Epithelial cell of esophagus (primary cell): ENCODE data around the gene TLE4.
"Not testable (repeated sequence)": the region's sequence is repeated elsewhere in the genome, so short reads cannot be mapped to it uniquely, and the experiment has no call there.

Experiments used
- DNase-seq: peaks from one replicate; pipeline ENCODE4 v3.0.0; 2010; ENCODE audit warnings: low read depth
- H3K4me3 ChIP-seq: 2 replicates; pipeline ENCODE4 v1.5.1; 2011; ENCODE audit warnings: mild to moderate bottlenecking, low read length, control low read depth
- CTCF ChIP-seq: IDR thresholded peaks from 2 replicates; pipeline ENCODE4 v1.5.1; 2011; ENCODE audit warnings: low read depth, mild to moderate bottlenecking, low read length, control low read depth, inconsistent platforms; ENCODE audit not compliant: insufficient read depth; ENCODE audit errors: missing control alignments

TLE4 gene

GRCh38 chr9:79633558-79633957, 61.8 kb downstream of the TLE4 start:
- TF ChIP-seq CTCF: no peak
- no peak for DNase-seq
- no peak overlapping the region for H3K4me3 ChIP-seq

- no peak for TF ChIP-seq CTCF
- H3K4me3 ChIP-seq: no peak overlapping the region
- DNase-seq: no peak
Observed at GRCh38 chr9:79637177-79637925, 65.6 kb downstream of the TLE4 start.

GRCh38 chr9:79638806-79639205, 67.0 kb downstream of the TLE4 start:
- no peak for DNase-seq
- H3K4me3 ChIP-seq: no peak overlapping the region

DNA sequence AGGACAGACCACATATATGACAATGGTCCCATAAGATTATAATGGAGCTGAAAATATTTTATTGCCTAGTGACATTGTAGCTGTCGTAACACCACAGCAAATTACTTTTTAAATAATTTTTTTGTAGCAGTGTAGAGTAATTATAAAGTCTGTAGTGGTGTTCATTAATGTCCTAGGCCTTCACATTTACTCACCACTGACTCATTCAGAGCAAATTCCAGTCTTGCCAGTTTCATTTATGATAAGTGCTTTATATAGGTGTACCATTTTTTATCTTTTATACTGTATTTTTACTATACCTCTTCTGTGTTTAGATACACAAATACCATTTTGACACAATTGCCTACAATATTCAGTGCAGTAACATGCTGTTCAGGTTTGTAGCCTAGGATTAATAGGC, 67.6 kb downstream of the TLE4 start:
- H3K4me3 ChIP-seq: no peak overlapping the region
- DNase-seq: peak; percentile 77

More at GRCh38 chr9:79638806-79639205, 67.0 kb downstream of the TLE4 start:
- TF ChIP-seq CTCF: no peak

GRCh38 chr9:79640067-79640466, 68.3 kb downstream of the TLE4 start:
- not testable (repeated sequence) for H3K4me3 ChIP-seq, DNase-seq

More for the DNA sequence above, 67.6 kb downstream of the TLE4 start:
- no peak for TF ChIP-seq CTCF

DNA sequence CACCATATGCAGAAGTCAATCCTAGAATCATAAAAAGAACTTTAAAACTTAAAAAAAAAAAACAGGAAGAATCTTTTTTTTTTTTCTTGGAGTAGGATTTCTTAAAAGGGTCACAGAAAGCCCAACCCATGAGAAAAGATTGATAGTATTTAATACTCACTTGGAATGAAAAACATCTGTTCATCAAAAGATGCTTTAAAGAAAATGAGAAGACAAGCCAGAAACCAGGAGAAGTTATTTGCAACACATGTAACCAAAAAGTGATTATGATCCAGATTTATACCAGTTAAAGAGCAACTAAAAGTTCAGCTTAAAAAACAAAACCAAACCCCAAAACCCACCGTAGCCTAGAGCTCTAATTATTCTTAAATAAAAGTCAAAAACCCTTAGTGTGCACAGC, 69.3 kb downstream of the TLE4 start:
- DNase-seq: no peak
- no peak for TF ChIP-seq CTCF
- no peak overlapping the region for H3K4me3 ChIP-seq

DNA sequence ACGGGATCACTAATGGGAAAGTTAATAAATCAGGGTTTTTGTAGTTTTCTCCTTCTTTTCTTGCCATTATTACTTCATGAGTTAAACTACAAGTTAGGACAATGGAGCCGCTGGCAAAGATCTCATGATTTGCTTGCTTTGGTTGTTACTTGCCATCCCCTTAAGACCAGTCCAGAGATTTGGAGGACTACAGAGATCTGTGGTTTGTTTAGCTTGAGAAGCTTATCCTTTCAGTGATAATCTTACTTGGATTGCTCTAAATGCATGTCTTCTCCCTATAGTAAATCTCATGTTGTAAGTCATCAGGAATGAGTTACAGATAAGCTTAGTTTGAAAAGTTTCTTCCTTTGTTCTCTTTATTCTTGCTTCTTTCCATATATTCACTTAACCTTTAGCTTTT, 70.9 kb downstream of the TLE4 start:
- H3K4me3 ChIP-seq: no peak overlapping the region
- DNase-seq: no peak
- TF ChIP-seq CTCF: no peak

DNA sequence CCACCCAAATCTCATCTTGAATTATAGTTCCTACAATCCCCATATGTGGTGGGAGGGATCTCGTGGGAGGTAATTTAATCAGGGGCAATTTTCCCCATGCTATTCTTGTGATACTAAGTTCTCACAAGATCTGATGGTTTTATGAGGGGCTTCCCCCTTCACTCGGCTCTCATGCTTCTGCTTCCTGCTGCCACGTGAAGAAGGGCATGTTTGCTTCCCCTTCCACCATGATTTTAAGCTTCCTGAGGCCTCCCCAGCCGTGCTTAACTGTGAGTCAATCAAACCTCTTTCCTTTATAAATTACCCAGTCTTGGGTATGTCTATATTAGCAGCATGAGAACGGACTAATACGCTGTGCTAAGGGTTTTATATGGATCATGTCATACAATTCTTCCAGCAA, 72.3 kb downstream of the TLE4 start:
- TF ChIP-seq CTCF: no peak
- DNase-seq: no peak
- no peak overlapping the region for H3K4me3 ChIP-seq
